GM06990 (cell line): ENCODE measurements around the gene EXOC2.
"Not testable (repeated sequence)": the region's sequence is repeated elsewhere in the genome, so short reads cannot be mapped to it uniquely, and the experiment has no call there.

Experiments
- DNase-seq: peaks from one replicate; pipeline ENCODE4 v3.0.0-alpha.2; 2011; ENCODE audit not compliant: insufficient read length; ENCODE audit errors: extremely low read depth
- H3K27me3 ChIP-seq: replicated peaks from 2 replicates; pipeline ENCODE4 v1.6.0; 2011; ENCODE audit warnings: low read length; ENCODE audit not compliant: control insufficient read depth, insufficient read depth
- H3K36me3 ChIP-seq: 2 replicates; pipeline ENCODE4 v1.5.1; 2011; ENCODE audit warnings: low read length; ENCODE audit not compliant: control insufficient read depth, insufficient read depth
- H3K4me3 ChIP-seq: replicated peaks from 2 replicates; pipeline ENCODE4 v1.5.1; 2011; ENCODE audit warnings: low read depth, mild to moderate bottlenecking, control low read depth, low read length
- TF ChIP-seq, protein P1 (sequence below): IDR thresholded peaks from 2 replicates; pipeline ENCODE4 v1.5.1; 2011; ENCODE audit warnings: low read length, control low read depth, mild to moderate bottlenecking, inconsistent platforms; ENCODE audit not compliant: insufficient read depth, poor library complexity, severe bottlenecking

Gene EXOC2

DNA sequence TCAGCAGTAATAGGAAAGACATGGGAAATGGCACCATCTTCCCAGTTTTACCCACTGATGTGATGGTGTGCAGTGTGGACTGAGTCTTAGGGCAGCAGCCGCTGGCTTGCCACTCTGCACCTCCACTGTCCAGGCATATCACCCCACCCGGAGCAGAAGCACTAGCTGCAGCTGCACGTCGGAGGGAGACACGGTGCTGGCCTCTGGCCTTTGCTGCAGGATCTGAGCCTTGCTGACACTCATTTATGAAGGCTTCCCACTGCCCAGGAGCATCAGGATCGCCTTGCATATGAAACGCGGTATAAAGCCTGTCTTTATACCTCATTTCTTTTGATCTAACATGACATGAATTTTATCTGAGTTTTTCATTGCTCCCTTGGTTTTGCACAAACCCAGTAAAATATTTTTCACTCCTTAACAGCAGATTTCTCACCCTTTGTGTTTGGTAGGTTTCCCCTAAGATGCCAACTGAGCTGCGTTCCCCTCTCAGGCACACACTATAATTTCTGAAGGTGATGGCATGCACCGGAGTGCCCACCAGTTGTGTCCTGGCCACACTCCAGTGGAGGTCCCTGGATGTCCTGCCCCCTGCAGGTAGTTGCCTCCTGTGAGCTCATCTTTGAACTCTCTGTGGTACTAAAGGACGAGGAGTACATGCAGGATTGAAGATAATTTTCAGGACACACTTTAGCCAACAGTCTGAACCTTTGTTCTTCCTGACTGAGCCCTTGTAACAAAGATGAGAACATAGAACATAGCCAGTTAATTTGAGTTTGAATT is 9.0 kb upstream of the EXOC2 start:
- H3K4me3 ChIP-seq = no peak overlapping the region
- no peaks in the 10 kb centered on the region for H3K36me3 ChIP-seq
- TF ChIP-seq, protein P1, sequence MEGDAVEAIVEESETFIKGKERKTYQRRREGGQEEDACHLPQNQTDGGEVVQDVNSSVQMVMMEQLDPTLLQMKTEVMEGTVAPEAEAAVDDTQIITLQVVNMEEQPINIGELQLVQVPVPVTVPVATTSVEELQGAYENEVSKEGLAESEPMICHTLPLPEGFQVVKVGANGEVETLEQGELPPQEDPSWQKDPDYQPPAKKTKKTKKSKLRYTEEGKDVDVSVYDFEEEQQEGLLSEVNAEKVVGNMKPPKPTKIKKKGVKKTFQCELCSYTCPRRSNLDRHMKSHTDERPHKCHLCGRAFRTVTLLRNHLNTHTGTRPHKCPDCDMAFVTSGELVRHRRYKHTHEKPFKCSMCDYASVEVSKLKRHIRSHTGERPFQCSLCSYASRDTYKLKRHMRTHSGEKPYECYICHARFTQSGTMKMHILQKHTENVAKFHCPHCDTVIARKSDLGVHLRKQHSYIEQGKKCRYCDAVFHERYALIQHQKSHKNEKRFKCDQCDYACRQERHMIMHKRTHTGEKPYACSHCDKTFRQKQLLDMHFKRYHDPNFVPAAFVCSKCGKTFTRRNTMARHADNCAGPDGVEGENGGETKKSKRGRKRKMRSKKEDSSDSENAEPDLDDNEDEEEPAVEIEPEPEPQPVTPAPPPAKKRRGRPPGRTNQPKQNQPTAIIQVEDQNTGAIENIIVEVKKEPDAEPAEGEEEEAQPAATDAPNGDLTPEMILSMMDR = peak; percentile 36
- no peak for DNase-seq
- no peaks in the 10 kb centered on the region for H3K27me3 ChIP-seq

GRCh38 chr6:701215-701614 is 8.3 kb upstream of the EXOC2 start:
- Histone ChIP-seq H3K36me3 (no peaks in the 10 kb centered on the region), H3K27me3 (no peaks in the 10 kb centered on the region; the same call in 1 of the 2 replicates), H3K4me3 (no peak overlapping the region)
- no peak for DNase-seq
- TF ChIP-seq, protein P1 = no peak

GRCh38 chr6:700490-700889 is 7.6 kb upstream of the EXOC2 start:
- TF ChIP-seq, protein P1 = no peak

DNA sequence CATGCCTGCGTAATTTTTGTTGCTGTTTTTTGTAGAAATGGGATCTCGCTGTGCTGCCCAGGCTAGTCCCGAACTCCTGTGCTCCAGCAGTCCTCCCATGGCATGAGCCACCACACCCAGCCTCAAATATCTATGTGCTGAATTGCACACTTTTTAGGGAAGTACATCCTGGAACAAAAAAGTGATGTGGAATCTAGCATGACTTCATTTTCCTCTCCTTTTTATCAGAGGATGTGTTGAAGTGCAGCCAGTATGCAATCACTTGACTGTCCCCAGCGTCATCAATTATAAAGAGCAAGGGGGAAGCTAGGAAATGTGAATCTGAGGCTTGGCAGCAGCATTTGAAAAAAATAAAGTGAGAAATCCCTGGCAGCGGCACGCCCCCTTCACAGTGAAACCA is 6.4 kb upstream of the EXOC2 start:
- Histone ChIP-seq H3K36me3 (no peaks in the 10 kb centered on the region), H3K27me3 (no peaks in the 10 kb centered on the region; the same call in 1 of the 2 replicates), H3K4me3 (no peak overlapping the region)
- TF ChIP-seq, protein P1 = no peak
- no peak for DNase-seq

More at GRCh38 chr6:700490-700889, 7.6 kb upstream of the EXOC2 start:
- no peaks in the 10 kb centered on the region for H3K36me3 ChIP-seq
- no peaks in the 10 kb centered on the region; the same call in 1 of the 2 replicates for H3K27me3 ChIP-seq
- no peak for DNase-seq
- no peak overlapping the region for H3K4me3 ChIP-seq

GRCh38 chr6:694431-695126 is 1.6 kb upstream of the EXOC2 start:
- H3K36me3 ChIP-seq, H3K4me3 ChIP-seq, DNase-seq, H3K27me3 ChIP-seq: not testable (repeated sequence)

DNA sequence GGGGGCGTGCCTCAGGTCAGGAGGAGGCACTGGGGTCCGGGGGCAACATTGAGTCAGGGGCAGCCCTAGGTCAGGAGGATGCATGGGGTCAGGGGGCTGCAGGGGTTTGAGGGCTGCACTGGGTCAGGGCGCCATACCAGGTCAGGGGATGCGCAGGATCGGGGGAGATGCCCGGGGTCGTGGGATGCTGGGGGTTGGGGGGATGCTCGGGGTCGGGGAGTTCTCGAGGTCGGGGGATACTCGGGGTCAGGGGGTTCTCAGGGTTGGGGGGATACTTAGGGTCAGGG is 727 bp upstream of the EXOC2 start:
- no peaks in the 10 kb centered on the region; the same call in 1 of the 2 replicates for H3K27me3 ChIP-seq
- H3K4me3 ChIP-seq = peak overlapping the region; percentile 93
- DNase-seq = no peak
- TF ChIP-seq, protein P1 = no peak
- peaks cover 4% of the 10 kb centered on the region for H3K36me3 ChIP-seq
